Endothelial cell (in vitro differentiated cells): Measurements from ENCODE around the gene TMEM219. TPM values are rescaled to one million over a fixed set of nuclear protein-coding genes. Genes with fewer than 3 reads are reported as not detected.

Experiments used
- DNase-seq: peaks from one replicate; pipeline ENCODE4 v3.0.0; 2021; ENCODE audit warnings: low spot score
- H3K27ac Mint-ChIP-seq: one replicate; pipeline ENCODE4 v1.8.0; 2021; ENCODE audit warnings: mixed read lengths, inconsistent platforms; ENCODE audit not compliant: unreplicated experiment
- H3K27me3 Mint-ChIP-seq: one replicate; pipeline ENCODE4 v1.8.0; 2021; ENCODE audit warnings: mild to moderate bottlenecking, moderate library complexity, mixed read lengths, inconsistent platforms; ENCODE audit not compliant: unreplicated experiment
- H3K36me3 Mint-ChIP-seq: one replicate; pipeline ENCODE4 v1.8.0; 2021; ENCODE audit warnings: mild to moderate bottlenecking, low read depth, mixed read lengths, inconsistent platforms; ENCODE audit not compliant: unreplicated experiment
- H3K4me1 Mint-ChIP-seq: one replicate; pipeline ENCODE4 v1.8.0; 2021; ENCODE audit warnings: mild to moderate bottlenecking, mixed read lengths, inconsistent platforms; ENCODE audit not compliant: unreplicated experiment
- H3K4me3 Mint-ChIP-seq: one replicate; pipeline ENCODE4 v1.8.0; 2021; ENCODE audit warnings: mild to moderate bottlenecking, mixed read lengths, inconsistent platforms; ENCODE audit not compliant: unreplicated experiment
- H3K9me3 Mint-ChIP-seq: one replicate; pipeline ENCODE4 v1.8.0; 2021; ENCODE audit warnings: mixed read lengths, inconsistent platforms; ENCODE audit not compliant: unreplicated experiment
- CTCF ChIP-seq: fragments of 200-600 bp; sonication (generic); IDR thresholded peaks from one replicate; pipeline ENCODE4 v1.5.0; 2021; ENCODE audit warnings: antibody characterized with exemption; ENCODE audit not compliant: unreplicated experiment
- total RNA-seq: library from RNA; stranded (reverse); fragmentation: NEBNext Ultra II Directional; extraction: Animal tissue kit (Norgen Biotek cat#: 25700); gene quantifications from one replicate; pipeline ENCODE4 v1.2.1, GENCODE V29; 2021; ENCODE audit not compliant: unreplicated experiment

TMEM219 gene
- total RNA-seq, 1 donor from 2014 or later: 217 TPM

- peak overlapping the region; percentile 86 for H3K4me3 Mint-ChIP-seq
- H3K27ac Mint-ChIP-seq: peak overlapping the region; percentile 93
- H3K36me3 Mint-ChIP-seq: peaks cover 47% of the 10 kb centered on the region
- peaks cover 27% of the 10 kb centered on the region for H3K27me3 Mint-ChIP-seq
- no peaks in the 10 kb centered on the region for H3K9me3 Mint-ChIP-seq
- TF ChIP-seq CTCF: no peak
- no peak for DNase-seq
- peaks cover 43% of the 10 kb centered on the region for H3K4me1 Mint-ChIP-seq
These were observed 11.1 kb downstream of the TMEM219 start for GRCh38 chr16:29972992-29973383.

GRCh38 chr16:29973384-29974246, 11.7 kb downstream of the TMEM219 start, which contains the start of gene TAOK2:
TAOK2 (plus strand) TSS chr16:29973868; CDS start chr16:29977773, 3,905 bp downstream.
- Mint-ChIP-seq H3K9me3 (no peaks in the 10 kb centered on the region), H3K27ac (peak within 1 kb of the TSS; percentile 99), H3K36me3 (peaks cover 47% of the 10 kb centered on the region), H3K4me1 (peaks cover 49% of the 10 kb centered on the region), H3K27me3 (peaks cover 27% of the 10 kb centered on the region), H3K4me3 (peak within 1 kb of the TSS; percentile 96)
- TF ChIP-seq CTCF: no peak
- DNase-seq: peak; percentile 100

GRCh38 chr16:29974291-29975133, 12.6 kb downstream of the TMEM219 start:
- Mint-ChIP-seq H3K4me3 (peak overlapping the region; percentile 96), H3K27me3 (peaks cover 27% of the 10 kb centered on the region), H3K27ac (peak overlapping the region; percentile 99), H3K4me1 (peaks cover 58% of the 10 kb centered on the region), H3K9me3 (no peaks in the 10 kb centered on the region), H3K36me3 (peaks cover 51% of the 10 kb centered on the region)
- no peak for TF ChIP-seq CTCF
- DNase-seq: peak; percentile 65

GRCh38 chr16:29975134-29975538, 13.3 kb downstream of the TMEM219 start:
- no peaks in the 10 kb centered on the region for H3K9me3 Mint-ChIP-seq
- TF ChIP-seq CTCF: no peak
- H3K36me3 Mint-ChIP-seq: peaks cover 53% of the 10 kb centered on the region
- DNase-seq: no peak
- H3K27ac Mint-ChIP-seq: peak overlapping the region; percentile 99
- peaks cover 64% of the 10 kb centered on the region for H3K4me1 Mint-ChIP-seq
- peaks cover 27% of the 10 kb centered on the region for H3K27me3 Mint-ChIP-seq
- peak overlapping the region; percentile 96 for H3K4me3 Mint-ChIP-seq
